Measurements from ENCODE around the gene EYA4. TPM values are rescaled to one million over a fixed set of nuclear protein-coding genes. Genes with fewer than 3 reads are reported as not detected.

Gene EYA4
- total RNA-seq, 1 donor from 2014 or later = 21.4 TPM

DNA sequence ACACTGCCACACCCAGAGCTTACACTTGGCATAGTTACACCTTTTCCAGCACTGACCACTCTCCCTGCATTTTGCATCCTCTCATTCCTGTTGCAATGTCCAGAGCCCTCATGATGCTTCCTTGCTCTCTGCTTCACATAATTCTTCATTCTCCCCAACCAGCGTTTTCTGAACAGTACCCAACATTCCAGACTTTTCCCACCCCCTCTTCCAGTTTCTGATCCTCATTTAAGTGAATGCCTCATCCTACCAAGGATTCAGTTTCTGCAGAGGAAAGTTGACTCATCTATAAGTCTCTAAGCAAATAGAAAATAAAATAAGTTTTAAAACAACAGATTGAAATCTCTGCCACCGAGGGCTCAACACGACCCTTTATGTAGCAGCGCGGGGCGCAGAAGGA lies 326.5 kb downstream of the EYA4 start:
- H3K4me1 Mint-ChIP-seq = peaks cover 7% of the 10 kb centered on the region
- no peaks in the 10 kb centered on the region for H3K36me3 Mint-ChIP-seq
- TF ChIP-seq, protein P1, sequence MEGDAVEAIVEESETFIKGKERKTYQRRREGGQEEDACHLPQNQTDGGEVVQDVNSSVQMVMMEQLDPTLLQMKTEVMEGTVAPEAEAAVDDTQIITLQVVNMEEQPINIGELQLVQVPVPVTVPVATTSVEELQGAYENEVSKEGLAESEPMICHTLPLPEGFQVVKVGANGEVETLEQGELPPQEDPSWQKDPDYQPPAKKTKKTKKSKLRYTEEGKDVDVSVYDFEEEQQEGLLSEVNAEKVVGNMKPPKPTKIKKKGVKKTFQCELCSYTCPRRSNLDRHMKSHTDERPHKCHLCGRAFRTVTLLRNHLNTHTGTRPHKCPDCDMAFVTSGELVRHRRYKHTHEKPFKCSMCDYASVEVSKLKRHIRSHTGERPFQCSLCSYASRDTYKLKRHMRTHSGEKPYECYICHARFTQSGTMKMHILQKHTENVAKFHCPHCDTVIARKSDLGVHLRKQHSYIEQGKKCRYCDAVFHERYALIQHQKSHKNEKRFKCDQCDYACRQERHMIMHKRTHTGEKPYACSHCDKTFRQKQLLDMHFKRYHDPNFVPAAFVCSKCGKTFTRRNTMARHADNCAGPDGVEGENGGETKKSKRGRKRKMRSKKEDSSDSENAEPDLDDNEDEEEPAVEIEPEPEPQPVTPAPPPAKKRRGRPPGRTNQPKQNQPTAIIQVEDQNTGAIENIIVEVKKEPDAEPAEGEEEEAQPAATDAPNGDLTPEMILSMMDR (IDR thresholded peaks at IDR 0.05; ENCODE audit: unreplicated experiment) = no peak
- no peak overlapping the region for H3K27ac Mint-ChIP-seq
- H3K27me3 Mint-ChIP-seq (ENCODE audit: low read depth) = peaks cover 11% of the 10 kb centered on the region
- H3K4me3 Mint-ChIP-seq = no peak overlapping the region
- DNase-seq (ENCODE audit: low spot score in 2 of 2, unreplicated experiment in 2 of 2) = no peak
- H3K9me3 Mint-ChIP-seq = no peaks in the 10 kb centered on the region

DNA sequence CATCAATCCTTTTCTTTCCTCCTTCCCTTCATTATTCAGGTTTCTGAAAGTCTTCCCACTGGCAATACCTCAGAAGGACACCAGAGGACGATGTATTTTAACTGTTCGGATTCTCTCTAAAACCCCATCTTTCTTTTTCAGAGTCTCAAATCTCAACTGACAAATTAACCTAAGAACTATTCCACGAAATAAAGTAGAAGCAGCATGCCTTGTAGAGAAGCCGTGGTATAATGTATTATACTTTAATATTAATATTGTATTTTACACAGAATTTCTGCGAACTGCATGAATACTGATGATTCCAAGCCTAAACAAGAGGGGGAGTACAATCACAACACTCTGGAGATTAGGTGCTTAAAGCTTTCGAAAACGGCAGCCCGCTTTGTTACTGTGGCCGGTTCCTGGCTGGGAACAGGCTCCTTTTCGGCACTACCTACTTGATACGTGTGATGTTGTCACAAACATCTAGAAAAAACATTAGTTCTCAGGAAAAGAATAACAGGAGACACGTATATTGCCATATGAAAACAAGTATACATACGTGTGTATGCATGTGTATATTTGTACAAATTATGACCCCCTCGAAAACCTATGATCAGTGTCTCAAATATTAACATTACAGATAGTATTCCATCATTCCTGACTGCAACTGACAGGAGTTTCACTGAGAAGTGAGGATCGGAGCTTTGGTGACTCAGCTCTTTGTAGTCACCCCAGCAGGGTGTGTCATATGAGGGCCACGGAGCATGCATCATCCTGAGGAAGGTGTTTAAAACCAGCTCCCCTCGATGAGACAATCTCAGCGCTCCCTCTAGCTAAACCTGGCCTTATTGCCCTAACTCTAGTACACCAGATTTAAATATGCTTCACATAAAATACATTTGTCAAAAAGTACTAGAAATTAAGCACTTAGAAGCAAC lies 328.1 kb downstream of the EYA4 start:
- H3K27ac Mint-ChIP-seq = peak overlapping the region; percentile 84
- no peaks in the 10 kb centered on the region for H3K9me3 Mint-ChIP-seq
- TF ChIP-seq, protein P1 (IDR thresholded peaks at IDR 0.05; ENCODE audit: unreplicated experiment) = peak; percentile 75
- H3K4me1 Mint-ChIP-seq = peaks cover 7% of the 10 kb centered on the region
- no peaks in the 10 kb centered on the region for H3K36me3 Mint-ChIP-seq
- peak in 1 of 2 experiments; percentile 44 for DNase-seq (ENCODE audit: low spot score in 2 of 2, unreplicated experiment in 2 of 2)
- peaks cover 11% of the 10 kb centered on the region for H3K27me3 Mint-ChIP-seq (ENCODE audit: low read depth)
- H3K4me3 Mint-ChIP-seq = peak overlapping the region; percentile 71

DNA sequence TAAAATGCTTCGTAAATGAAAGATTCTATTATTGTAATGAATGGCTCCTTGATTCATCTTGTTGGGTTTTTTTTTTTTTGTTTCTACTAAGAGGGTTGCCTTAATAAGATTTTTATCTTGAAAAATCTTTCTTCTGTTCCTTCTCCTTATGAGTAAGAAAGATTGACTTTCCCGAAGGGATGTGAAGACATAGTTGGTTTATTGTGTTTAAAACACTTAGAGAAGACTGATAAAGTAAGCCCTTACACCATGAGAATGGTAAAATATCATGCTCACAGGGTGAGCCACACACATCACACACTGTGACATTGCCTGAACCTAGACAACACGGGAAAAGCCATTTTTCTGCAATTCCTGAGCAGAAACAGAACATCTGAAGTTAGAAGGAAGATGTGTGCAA lies 330.5 kb downstream of the EYA4 start:
- Mint-ChIP-seq H3K4me3 (no peak overlapping the region), H3K4me1 (peaks cover 7% of the 10 kb centered on the region), H3K27me3 (ENCODE audit: low read depth) (peaks cover 5% of the 10 kb centered on the region), H3K36me3 (no peaks in the 10 kb centered on the region), H3K9me3 (peaks cover 12% of the 10 kb centered on the region), H3K27ac (no peak overlapping the region)
- no peak for DNase-seq (ENCODE audit: low spot score in 2 of 2, unreplicated experiment in 2 of 2)
- TF ChIP-seq, protein P1 (IDR thresholded peaks at IDR 0.05; ENCODE audit: unreplicated experiment) = no peak

DNA sequence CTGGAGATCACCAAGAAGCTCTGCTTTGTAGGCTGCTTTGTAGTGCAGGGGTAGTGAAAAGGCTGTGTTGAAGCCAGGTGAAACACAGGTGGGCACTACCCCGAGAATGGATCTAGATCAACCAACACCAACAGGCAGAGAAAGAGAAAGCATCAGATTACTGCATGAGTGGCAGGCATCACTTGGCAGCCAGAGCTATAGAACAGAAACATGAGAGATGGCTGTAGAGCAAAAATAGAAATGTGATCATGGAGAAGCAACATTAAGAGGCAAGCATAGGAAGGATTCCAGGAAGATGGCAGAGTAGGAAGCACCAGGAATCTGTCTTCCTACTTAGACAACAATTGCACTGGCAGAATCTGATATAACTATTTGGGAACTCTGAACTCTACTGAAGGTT lies 336.7 kb downstream of the EYA4 start:
- no peak overlapping the region for H3K4me3 Mint-ChIP-seq
- H3K27me3 Mint-ChIP-seq (ENCODE audit: low read depth) = no peaks in the 10 kb centered on the region
- TF ChIP-seq, protein P1 (IDR thresholded peaks at IDR 0.05; ENCODE audit: unreplicated experiment) = no peak
- H3K9me3 Mint-ChIP-seq = peaks cover 52% of the 10 kb centered on the region
- no peak for DNase-seq (ENCODE audit: low spot score in 2 of 2, unreplicated experiment in 2 of 2)
- H3K27ac Mint-ChIP-seq = no peak overlapping the region
- H3K4me1 Mint-ChIP-seq = no peaks in the 10 kb centered on the region
- no peaks in the 10 kb centered on the region for H3K36me3 Mint-ChIP-seq
